AG10803 (cell line): Measurements from ENCODE around the gene LHB.
"Not testable (repeated sequence)": the region's sequence is repeated elsewhere in the genome, so short reads cannot be mapped to it uniquely, and the experiment has no call there.

ENCODE experiments used
- DNase-seq: peaks from one replicate; pipeline ENCODE4 v3.0.0; 2010; ENCODE audit warnings: low read depth
- H3K4me3 ChIP-seq: 2 replicates; pipeline ENCODE4 v1.5.1; 2011; ENCODE audit warnings: mild to moderate bottlenecking, low read length, control low read depth
- TF ChIP-seq, protein P1 (sequence below): conservative IDR thresholded peaks from 2 replicates; pipeline ENCODE4 v1.5.1; 2011; ENCODE audit warnings: mild to moderate bottlenecking, low read length, control low read depth, inconsistent platforms

LHB gene

DNA sequence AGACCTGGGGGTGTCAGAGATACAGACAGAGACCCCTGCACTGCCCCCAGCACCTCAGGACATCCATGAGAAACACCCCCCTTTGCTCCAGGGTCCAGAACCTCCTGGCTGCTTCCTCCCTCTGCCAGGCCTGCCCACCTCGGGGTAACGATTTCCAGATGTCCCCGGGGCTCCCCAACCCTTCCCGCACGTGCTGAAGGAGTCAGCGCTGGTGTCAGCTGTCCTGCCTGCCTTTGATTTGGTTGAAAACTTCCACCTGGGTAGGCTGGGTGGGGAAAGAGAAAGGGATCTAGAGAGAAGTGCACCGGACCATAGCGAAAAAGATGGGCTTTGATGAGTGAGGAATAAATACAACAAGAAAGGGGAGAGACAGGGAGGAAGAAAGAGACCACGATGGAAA lies 42.2 kb upstream of the LHB start:
- DNase-seq = no peak
- TF ChIP-seq, protein P1, sequence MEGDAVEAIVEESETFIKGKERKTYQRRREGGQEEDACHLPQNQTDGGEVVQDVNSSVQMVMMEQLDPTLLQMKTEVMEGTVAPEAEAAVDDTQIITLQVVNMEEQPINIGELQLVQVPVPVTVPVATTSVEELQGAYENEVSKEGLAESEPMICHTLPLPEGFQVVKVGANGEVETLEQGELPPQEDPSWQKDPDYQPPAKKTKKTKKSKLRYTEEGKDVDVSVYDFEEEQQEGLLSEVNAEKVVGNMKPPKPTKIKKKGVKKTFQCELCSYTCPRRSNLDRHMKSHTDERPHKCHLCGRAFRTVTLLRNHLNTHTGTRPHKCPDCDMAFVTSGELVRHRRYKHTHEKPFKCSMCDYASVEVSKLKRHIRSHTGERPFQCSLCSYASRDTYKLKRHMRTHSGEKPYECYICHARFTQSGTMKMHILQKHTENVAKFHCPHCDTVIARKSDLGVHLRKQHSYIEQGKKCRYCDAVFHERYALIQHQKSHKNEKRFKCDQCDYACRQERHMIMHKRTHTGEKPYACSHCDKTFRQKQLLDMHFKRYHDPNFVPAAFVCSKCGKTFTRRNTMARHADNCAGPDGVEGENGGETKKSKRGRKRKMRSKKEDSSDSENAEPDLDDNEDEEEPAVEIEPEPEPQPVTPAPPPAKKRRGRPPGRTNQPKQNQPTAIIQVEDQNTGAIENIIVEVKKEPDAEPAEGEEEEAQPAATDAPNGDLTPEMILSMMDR = no peak
- no peak overlapping the region for H3K4me3 ChIP-seq

DNA sequence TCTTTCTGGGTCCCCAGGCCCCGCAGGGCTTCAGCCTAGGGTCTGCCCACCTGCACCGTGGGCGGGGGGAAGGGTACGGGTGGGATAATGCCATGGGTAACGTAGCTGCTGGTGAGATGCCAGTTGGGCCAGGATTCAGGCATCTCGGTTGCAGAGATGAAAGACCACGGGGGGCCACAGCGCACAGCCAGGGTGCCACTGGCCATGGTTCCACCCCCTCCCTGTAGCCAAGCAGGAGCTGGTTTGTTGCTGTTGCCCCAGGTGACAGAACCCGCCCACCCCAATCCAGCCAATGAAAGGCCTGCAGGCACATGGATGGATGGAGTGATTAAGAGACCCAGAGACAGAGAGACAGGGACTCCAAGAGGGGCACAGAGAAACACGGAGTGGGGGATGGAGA lies 41.7 kb upstream of the LHB start:
- H3K4me3 ChIP-seq = no peak overlapping the region
- DNase-seq = peak; percentile 53
- TF ChIP-seq, protein P1 = no peak

DNA sequence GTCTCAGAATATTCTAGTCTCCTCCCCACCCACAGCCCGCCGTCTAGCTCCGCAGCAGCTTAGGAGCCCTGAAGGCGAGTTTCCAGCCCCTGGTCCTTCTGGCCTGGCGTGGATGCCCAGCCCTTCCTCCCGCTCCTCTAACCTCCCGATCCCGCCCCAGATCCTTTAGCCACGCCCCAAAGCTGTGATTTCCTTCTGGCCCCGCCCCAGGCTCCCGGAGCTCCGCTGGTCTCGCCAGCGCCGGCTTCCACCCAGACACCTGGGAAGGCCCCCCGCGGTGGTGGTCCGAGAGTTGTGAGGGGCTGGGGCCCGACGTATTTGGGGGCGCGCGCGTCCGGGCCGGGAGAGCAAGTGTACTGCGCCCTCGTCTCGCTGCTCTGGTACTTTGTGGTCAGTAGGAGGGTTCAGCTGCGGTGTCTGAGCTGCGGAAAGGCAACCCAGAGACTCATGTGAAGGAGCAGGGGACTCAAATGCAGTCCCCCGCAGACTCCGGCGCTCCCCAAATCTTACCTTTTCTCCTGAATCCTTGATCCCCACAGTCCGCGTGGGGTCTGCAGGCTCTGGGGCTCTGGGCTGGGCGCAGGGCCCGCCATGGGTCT lies 40.8 kb upstream of the LHB start, which contains the start of gene CGB7:
Gene CGB7 (minus strand): TSS at position 114 of the 599 bp plus-strand sequence. CDS start 2,374 bp downstream, outside the sequence.
- peak; percentile 56 for DNase-seq

DNA sequence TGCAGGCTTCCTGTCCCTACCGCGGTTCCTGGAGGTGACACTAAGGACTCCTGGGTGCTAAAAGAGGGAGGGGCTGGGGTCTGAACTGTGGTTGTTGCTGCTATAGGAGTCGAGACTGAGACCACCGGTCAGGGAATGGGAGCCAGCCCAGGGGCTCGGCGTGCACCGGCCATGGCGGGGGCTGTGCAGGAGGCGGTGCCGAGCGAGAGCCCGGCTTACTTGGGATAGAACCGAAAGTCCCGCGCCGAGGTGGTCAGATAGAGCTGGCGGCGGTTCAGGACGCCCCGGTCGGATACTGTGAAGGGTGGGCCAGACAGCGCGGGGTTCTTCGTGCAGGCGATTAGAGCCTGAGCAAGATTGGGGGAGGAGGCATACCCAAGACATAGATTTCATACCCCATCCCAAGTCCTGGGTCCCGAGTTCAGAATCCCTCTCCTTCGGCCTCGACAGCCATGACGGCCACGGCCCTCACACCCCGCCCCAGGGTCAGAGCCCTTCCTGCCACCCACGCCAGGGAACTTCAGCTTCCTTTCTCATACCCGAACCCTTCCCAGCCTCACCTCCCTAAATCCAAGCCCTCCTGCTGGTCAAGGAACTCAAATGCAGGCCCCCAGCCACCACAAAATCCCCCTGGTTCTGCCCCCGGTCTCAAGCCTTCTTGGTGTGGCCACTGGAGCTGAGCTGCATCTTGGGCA lies 40.2 kb upstream of the LHB start:
- H3K4me3 ChIP-seq = peak overlapping the region; percentile 65
- not testable (repeated sequence) for DNase-seq

More for the DNA sequence above, 40.8 kb upstream of the LHB start, which contains the start of gene CGB7:
- TF ChIP-seq, protein P1 = no peak
- H3K4me3 ChIP-seq = peak within 1 kb of the TSS; percentile 65

DNA sequence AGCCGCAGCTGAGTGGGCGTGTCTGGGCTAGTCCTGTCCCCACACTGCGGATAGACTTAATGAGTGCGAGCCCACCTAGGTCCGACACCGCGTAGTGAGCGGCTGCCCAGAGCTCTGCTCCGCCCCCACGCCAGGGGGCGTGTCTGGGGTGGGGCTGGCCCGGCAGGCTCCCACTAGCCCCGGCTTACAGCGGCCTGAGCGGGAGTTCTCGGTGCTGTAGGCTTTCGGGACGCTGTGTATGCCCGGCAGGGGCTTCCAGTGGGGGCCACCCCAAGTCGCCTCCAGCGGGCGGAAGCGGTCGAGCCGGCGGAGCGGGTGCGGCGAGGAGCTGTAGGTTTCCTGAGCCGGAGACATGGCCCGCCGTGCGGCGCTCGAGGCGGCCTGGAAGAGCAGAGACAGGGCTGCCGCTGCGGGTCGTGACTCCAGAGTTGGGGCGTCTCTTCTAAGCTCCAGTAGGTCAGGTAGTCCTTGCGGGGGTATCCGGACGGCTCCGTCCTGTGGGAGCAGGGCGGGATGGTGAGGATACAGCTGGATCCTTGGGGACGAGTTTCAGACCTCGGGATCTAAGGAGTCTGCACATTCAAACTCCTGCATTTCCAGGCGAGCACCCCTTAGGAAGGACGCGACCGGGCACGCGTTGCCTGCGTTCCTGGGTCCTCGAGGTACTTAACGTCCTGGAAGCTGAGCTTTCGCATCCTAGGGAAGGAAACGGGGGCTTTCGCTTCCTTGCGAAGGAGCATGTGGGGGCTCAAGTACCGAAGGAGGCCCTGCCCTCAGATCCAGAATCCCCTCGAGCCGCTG lies 39.4 kb upstream of the LHB start:
- H3K4me3 ChIP-seq = peak overlapping the region; percentile 65
- peak; percentile 37 for DNase-seq
- TF ChIP-seq, protein P1 = peak; percentile 31; the same call in 1 of the 2 replicates

DNA sequence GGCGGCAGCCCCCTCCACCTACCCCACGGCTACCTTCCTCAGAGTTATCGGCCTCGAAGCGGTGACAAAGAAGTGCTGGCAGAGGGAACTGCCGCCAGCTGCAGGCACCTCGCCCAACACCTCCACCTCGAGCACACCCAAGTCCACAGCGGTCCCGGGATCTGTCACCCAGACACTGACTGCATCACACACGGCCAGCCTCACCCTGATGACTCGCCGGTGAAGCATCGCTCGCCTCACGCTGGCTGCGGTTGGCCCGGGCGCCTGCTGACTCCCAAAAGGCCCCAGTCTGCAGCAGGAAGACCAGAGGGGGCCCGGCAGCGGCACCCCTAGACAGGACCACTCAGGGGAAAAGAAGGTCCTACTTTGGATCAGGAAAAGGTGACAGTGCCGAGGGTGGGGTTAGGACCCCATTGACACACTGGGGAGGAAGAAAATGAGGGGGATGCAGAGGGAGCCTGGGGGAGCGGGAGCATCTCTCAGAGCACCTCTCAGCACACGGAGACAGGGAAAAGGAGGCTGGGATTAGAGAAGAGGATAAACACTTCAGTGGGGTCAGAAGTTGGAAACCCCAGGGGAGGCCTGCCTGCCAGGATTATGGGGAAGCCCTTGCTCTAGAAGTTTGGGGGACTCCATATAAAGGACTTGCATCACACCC lies 33.6 kb upstream of the LHB start:
- not testable (repeated sequence) for H3K4me3 ChIP-seq
- peak; percentile 46 for DNase-seq

DNA sequence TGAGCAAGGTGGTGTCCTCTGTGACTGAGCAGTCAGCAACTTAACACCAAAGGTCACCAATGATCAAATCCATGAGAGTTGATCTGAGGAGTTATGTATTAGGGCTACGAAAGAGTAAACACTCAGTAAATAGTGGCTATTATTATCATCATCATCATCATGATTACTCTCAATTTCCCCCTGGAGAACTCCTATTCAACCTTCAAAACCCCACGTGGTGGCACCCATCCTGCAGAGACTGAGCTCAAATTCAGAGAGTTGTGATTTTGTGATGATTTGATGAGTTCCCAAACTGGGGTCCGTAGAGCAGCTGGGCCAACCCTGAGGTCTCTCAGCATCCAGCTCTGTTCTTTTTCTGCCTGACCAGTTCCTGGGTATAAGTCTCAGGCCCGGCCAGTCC lies 32.9 kb upstream of the LHB start:
- DNase-seq, H3K4me3 ChIP-seq: not testable (repeated sequence)

DNA sequence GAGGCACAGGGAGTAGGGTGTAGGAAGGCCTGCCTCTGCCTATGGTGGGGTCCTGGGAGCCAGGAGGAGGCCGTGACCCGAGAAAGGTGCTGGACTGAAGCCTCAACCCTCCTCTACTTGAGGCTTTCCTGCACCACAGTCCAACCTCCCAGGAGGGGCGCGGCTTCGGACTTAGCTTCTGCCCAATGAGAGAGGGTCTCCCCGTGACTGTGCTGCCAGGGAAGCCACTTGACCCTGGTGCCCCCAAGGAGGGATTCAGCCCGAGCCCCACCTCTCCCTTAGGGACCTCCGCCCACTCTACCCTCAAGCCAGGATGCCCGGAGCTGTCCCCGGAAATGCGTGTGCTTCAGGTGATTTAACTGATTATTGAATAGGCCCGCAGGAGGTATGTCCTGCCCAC lies 32.1 kb upstream of the LHB start, which contains the start of gene CGB8:
Gene CGB8 (minus strand): TSS at position 101 of the 400 bp plus-strand sequence. CDS start 372 bp downstream, outside the sequence.
- DNase-seq = not testable (repeated sequence)

DNA sequence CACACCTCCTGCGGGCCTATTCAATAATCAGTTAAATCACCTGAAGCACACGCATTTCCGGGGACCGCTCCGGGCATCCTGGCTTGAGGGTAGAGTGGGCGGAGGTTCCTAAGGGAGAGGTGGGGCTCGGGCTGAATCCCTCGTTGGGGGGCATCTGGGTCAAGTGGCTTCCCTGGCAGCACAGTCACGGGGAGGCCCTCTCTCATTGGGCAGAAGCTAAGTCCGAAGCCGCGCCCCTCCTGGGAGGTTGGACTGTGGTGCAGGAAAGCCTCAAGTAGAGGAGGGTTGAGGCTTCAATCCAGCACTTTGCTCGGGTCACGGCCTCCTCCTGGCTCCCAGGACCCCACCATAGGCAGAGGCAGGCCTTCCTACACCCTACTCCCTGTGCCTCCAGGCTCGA lies 26.7 kb upstream of the LHB start, which contains the start of gene CGB5:
Gene CGB5 (plus strand): TSS at position 301 of the 400 bp plus-strand sequence. CDS start 362 bp downstream, outside the sequence.
- not testable (repeated sequence) for DNase-seq

More for the DNA sequence above, 32.1 kb upstream of the LHB start, which contains the start of gene CGB8:
- H3K4me3 ChIP-seq = not testable (repeated sequence)

DNA sequence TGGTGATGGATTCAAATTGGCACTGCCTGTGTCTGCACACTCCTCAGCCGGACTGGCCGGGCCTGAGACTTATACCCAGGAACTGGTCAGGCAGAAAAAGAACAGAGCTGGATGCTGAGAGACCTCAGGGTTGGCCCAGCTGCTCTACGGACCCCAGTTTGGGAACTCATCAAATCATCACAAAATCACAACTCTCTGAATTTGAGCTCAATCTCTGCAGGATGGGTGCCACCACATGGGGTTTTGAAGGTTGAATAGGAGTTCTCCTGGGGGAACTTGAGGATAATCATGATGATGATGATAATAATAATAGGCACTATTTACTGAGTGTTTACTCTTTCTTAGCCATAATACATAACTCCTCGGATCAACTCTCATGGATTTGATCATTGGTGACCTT lies 25.8 kb upstream of the LHB start:
- not testable (repeated sequence) for H3K4me3 ChIP-seq, DNase-seq

More for the DNA sequence above, 26.7 kb upstream of the LHB start, which contains the start of gene CGB5:
- not testable (repeated sequence) for H3K4me3 ChIP-seq
